Spleen (tissue), 11 donors: Measurements from ENCODE around the gene HSPA1B. TPM values are rescaled to one million over a fixed set of nuclear protein-coding genes. Genes with fewer than 3 reads are reported as not detected.
"Not testable (repeated sequence)": the region's sequence is repeated elsewhere in the genome, so short reads cannot be mapped to it uniquely, and the experiment has no call there.

Source experiments
- DNase-seq: peaks from one replicate; pipeline ENCODE4 v3.0.0-alpha.2; 2020
- H3K27ac ChIP-seq, 8 donors: fragments of 200-600 bp; sonication (generic) in 7 of 8; 1 replicate in 4 of 8; 2 replicates in 4 of 8; pipeline versions ENCODE4 v1.5.0 to v1.8.0; 2016 to 2021; ENCODE audit warnings: inconsistent platforms in 4 of 8, mild to moderate bottlenecking in 4 of 8, moderate library complexity in 1 of 8
- H3K27me3 ChIP-seq, 7 donors: fragments of 200-600 bp; sonication (generic) in 6 of 7; replicated peaks in 1 of 7; 1 replicate in 4 of 7; 2 replicates in 3 of 7; pipeline versions ENCODE4 v1.5.0 to v1.8.0; 2016 to 2021; ENCODE audit warnings: inconsistent platforms in 3 of 7, mild to moderate bottlenecking in 1 of 7
- H3K36me3 ChIP-seq, 6 donors: fragments of 200-600 bp; sonication (generic) in 5 of 6; 1 replicate in 4 of 6; 2 replicates in 2 of 6; pipeline versions ENCODE4 v1.5.0 to v1.8.0; 2016 to 2021; ENCODE audit warnings: inconsistent platforms in 2 of 6
- H3K4me1 ChIP-seq, 6 donors: fragments of 200-600 bp; sonication (generic) in 5 of 6; 1 replicate in 3 of 6; 2 replicates in 3 of 6; pipeline versions ENCODE4 v1.5.0 to v1.8.0; 2016 to 2021; ENCODE audit warnings: inconsistent platforms in 3 of 6
- H3K4me3 ChIP-seq, 8 donors: fragments of 200-600 bp; sonication (generic) in 7 of 8; 1 replicate in 4 of 8; 2 replicates in 4 of 8; pipeline versions ENCODE4 v1.5.0 to v1.8.0; 2016 to 2021; ENCODE audit warnings: inconsistent platforms in 4 of 8, mild to moderate bottlenecking in 4 of 8, moderate library complexity in 2 of 8
- H3K9me3 ChIP-seq, 8 donors: fragments of 200-600 bp; sonication (generic) in 7 of 8; 1 replicate in 4 of 8; 2 replicates in 4 of 8; pipeline versions ENCODE4 v1.5.0 to v1.8.0; 2016 to 2021; ENCODE audit warnings: inconsistent platforms in 4 of 8
- POLR2A ChIP-seq, 3 donors: fragments of 450-650 bp; IDR thresholded peaks; one replicate each; pipeline ENCODE4 v1.5.1; 2017; ENCODE audit warnings: antibody characterized with exemption in 3 of 3, mild to moderate bottlenecking in 1 of 3
- POLR2AphosphoS5 ChIP-seq, 3 donors: sonication (generic); formaldehyde crosslinking; IDR thresholded peaks; one replicate each; pipeline ENCODE4 v1.5.1; 2017; ENCODE audit warnings: antibody characterized with exemption in 3 of 3
- WGBS, 5 donors: extraction: QIAGEN DNeasy Blood & Tissue Kit in 3 of 5; methylation state at CpG; one replicate each; pipeline versions ENCODE4 v1.1.5 to v1.1.7; 2013 to 2018; 5-methylcytosine and 5-hydroxymethylcytosine counted together
- intact Hi-C: fragments of 100-400 bp; cut with DNase I; formaldehyde crosslinking; loops from one replicate; pipeline ENCODE4 v1.15.0; 2023; ENCODE audit warnings: low total_unique reads
- polyA plus RNA-seq, 3 donors: library from polyadenylated mRNA; stranded (reverse); fragments of 200-250 nt; gene quantifications; one replicate each; pipeline ENCODE4 v1.2.1, GENCODE V29; 2013
- total RNA-seq, 7 donors: library from RNA; depleted of rRNA in 3 of 7; stranded (reverse); fragments of >200 nt in 3 of 7; fragmentation: NEBNext Ultra II Directional in 4 of 7; extraction: Animal tissue kit (Norgen Biotek cat#: 25700) in 4 of 7; gene quantifications; one replicate each; pipeline versions ENCODE4 v1.1.0 to v1.2.1, GENCODE V29; 2016 to 2021
- TF ChIP-seq, protein P1 (sequence below), 11 experiments: fragments of 200-600 bp in 7 of 11; fragments of 450-650 bp in 4 of 11; sonication (generic) in 4 of 11; IDR thresholded peaks in 8 of 11; conservative IDR thresholded peaks in 3 of 11; 1 replicate in 7 of 11; 2 replicates in 4 of 11; pipeline versions ENCODE4 v1.4.0 to v1.8.0; 2016 to 2021; ENCODE audit warnings: antibody characterized with exemption in 11 of 11, inconsistent platforms in 4 of 11, mild to moderate bottlenecking in 1 of 11
- donor health status: healthy with polysubstance abuse.
- donor health status: DM: no; HTN: no; CAD: no; lungs with moderate emphysema.
- donor health status: DM: no; HTN: no; CAD: no.
- donor health status: Bipolar disorder and iron deficiency.
- donor health status: healthy.
- donor health status: DM: no; HTN: no; CAD: no.
- donor health status: DM: yes; HTN: yes; CAD: no.

HSPA1B gene
- total and polyA plus RNA-seq, 10 donors: 7.4 to 372 (median 43.9) TPM

DNA sequence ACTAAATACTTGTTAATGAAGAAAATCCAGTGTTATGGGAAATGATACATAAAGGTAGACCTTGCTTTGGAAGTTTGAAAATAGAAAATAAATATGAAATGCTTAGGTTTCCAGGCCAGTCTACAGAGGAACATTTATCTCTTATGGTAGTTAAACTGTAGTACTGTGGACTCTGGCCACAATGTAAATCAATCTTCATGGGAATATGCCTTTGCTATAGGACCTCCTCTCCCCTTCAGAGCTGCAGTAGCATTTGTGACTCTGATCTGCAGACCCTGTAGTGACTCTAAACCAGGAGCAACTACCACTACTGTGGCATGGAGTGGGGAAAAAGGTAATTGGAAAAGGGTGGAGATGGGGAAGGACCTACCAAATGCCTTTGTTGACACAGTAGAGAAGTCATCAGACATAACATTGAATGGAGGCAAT, 7.7 kb upstream of the HSPA1B start:
- intact Hi-C loops: loop anchor here (10.0 kb wide), 1 partner anchor 85 kb away; the partner anchor contains the start of gene CLIC1
- peaks cover 35 to 72% (median 58%) of the 10 kb centered on the region in 6 donors for H3K4me1 ChIP-seq
- no peak for DNase-seq

DNA sequence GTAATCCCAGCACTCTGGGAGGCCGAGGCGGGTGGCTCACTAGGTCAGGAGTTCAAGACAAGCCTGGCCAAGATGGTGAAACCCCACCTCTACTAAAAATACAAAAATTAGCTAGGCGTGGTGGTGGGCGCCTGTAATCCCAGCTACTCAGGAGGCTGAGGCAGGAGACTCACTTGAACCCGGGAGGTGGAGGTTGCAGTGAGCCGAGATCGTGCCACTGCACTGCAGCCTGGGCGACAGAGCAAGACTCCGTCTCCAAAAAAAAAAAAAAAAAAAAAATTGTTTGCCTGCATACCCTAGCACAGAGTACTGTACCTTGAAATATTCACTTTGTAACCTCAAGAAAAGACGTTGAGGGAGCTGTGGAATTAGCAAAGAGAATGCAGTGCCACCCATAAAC, 7.1 kb upstream of the HSPA1B start:
- not testable (repeated sequence) for H3K27me3 ChIP-seq
- intact Hi-C loops: loop anchor here (10.0 kb wide), 1 partner anchor 86 kb away; the partner anchor contains the start of gene CLIC1

More for the DNA sequence above, 7.7 kb upstream of the HSPA1B start:
- TF ChIP-seq POLR2A (IDR thresholded peaks at IDR 0.05) (no peak), POLR2AphosphoS5 (IDR thresholded peaks at IDR 0.05) (no peak)
- Histone ChIP-seq H3K9me3 (no peaks in the 10 kb centered on the region), H3K27ac (peak overlapping the region in 7 of 8 donors; percentile 28 to 95 (median 86)), H3K27me3 (no peaks in the 10 kb centered on the region), H3K4me3 (peak overlapping the region in 1 of 8 donors; percentile 31), H3K36me3 (peaks cover 0 to 5% (median 0%) of the 10 kb centered on the region in 6 donors)

DNA sequence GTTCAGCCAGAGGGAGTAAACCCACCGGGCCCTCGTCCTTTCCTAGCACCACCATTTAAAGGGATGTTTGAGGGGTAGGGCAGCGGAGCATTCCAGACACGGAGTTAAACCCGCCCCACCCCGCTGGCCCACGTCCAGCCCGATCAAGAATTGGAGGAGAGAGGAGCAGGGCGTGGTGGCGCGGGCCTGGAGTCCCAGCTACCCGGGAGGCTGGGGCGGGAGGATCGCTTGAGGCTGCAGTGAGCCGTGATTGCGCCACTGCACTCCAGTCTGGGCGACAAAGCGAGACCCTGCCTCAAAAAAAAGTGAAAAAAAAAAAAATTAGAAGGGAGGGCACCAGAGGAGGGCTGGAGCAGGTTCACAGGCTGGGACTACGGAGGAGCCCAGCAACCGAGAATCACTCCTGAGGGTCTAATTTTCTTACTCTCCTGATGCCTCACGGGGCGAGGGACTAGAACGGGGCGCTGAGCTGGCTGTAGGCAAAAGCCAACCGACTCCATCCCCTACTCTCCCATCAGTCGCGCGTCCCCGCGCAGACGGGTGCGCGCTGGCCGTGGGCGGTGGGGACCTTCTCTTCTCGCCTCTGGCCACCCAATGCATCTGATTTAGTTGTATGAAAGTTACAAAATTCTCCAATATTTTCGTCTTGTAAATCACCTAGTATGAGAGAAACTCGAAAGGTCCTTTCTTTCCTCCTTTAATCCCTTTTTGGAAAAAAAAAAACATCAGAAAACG, 6.1 kb upstream of the HSPA1B start:
- Histone ChIP-seq H3K27me3 (no peaks in the 10 kb centered on the region), H3K9me3 (no peaks in the 10 kb centered on the region), H3K36me3 (peaks cover 0 to 5% (median 0%) of the 10 kb centered on the region in 6 donors), H3K27ac (peak overlapping the region; percentile 90 to 98 (median 94)), H3K4me3 (peak overlapping the region; percentile 48 to 75 (median 54)), H3K4me1 (peaks cover 42 to 87% (median 70%) of the 10 kb centered on the region in 6 donors)
- intact Hi-C loops: loop anchor here (10.0 kb wide), 1 partner anchor 87 kb away; the partner anchor contains the start of gene CLIC1
- DNase-seq: peak; percentile 92
- peak in 2 of 3 donors; percentile 79 to 82 for TF ChIP-seq POLR2AphosphoS5 (IDR thresholded peaks at IDR 0.05)
- TF ChIP-seq, protein P1, sequence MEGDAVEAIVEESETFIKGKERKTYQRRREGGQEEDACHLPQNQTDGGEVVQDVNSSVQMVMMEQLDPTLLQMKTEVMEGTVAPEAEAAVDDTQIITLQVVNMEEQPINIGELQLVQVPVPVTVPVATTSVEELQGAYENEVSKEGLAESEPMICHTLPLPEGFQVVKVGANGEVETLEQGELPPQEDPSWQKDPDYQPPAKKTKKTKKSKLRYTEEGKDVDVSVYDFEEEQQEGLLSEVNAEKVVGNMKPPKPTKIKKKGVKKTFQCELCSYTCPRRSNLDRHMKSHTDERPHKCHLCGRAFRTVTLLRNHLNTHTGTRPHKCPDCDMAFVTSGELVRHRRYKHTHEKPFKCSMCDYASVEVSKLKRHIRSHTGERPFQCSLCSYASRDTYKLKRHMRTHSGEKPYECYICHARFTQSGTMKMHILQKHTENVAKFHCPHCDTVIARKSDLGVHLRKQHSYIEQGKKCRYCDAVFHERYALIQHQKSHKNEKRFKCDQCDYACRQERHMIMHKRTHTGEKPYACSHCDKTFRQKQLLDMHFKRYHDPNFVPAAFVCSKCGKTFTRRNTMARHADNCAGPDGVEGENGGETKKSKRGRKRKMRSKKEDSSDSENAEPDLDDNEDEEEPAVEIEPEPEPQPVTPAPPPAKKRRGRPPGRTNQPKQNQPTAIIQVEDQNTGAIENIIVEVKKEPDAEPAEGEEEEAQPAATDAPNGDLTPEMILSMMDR (IDR thresholded peaks at IDR 0.05 in 8 of 11, conservative IDR thresholded peaks at IDR 0.05 in 3 of 11): no peak
- 4 to 9% (median 6%) methylated on average over 34 to 39 of the region's 39 CpGs for WGBS, 5 donors

More for the DNA sequence above, 7.1 kb upstream of the HSPA1B start:
- Histone ChIP-seq H3K27ac (peak overlapping the region in 5 of 8 donors; percentile 93 to 95 (median 94)), H3K4me3 (peak overlapping the region in 1 of 8 donors; percentile 75), H3K4me1 (peaks cover 35 to 76% (median 59%) of the 10 kb centered on the region in 6 donors)
- WGBS, 5 donors: 87 to 97% (median 93%) methylated on average over 10 of the region's 10 CpGs
- peak; percentile 30 for DNase-seq
- not testable (repeated sequence) for H3K9me3 ChIP-seq, H3K36me3 ChIP-seq

DNA sequence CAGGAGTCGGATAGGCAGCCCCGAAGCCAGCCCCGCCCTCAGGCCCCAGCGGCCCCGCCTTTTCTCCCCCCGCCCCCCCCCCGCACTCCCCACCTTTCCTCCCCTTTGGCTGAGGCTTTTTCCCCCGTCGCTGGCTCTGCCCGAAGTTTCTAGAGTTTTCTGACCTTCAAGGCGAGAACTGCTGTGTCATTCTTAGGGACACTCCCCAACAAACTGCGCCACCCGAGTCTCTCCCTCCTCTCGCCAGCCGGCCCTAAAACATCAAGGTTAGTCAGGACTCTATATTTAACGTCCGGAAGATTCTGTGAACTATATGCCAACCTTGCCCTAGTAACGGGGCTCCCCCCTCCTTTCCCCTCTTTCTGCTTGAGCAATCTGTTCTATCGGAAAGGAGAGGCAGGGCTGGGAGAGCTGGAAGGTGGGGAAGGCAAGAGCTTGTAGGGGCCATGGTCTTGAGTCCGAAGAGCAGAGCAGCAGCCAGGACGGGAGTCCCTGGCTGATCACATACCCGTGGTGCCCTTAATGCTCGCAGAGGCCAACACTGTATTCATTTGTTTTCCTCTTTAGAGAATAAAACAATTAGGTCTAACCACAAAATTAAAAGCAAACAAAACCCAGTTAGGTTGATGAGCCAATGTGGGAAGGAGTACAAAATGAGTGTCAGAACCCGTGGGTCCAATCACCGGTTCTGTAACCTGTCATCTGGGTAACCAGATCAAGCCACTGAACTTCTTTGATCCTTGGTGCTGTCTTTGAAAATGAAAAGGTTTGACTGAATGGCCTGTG, 5.3 kb upstream of the HSPA1B start:
- peaks cover 42 to 93% (median 74%) of the 10 kb centered on the region in 6 donors for H3K4me1 ChIP-seq

DNA sequence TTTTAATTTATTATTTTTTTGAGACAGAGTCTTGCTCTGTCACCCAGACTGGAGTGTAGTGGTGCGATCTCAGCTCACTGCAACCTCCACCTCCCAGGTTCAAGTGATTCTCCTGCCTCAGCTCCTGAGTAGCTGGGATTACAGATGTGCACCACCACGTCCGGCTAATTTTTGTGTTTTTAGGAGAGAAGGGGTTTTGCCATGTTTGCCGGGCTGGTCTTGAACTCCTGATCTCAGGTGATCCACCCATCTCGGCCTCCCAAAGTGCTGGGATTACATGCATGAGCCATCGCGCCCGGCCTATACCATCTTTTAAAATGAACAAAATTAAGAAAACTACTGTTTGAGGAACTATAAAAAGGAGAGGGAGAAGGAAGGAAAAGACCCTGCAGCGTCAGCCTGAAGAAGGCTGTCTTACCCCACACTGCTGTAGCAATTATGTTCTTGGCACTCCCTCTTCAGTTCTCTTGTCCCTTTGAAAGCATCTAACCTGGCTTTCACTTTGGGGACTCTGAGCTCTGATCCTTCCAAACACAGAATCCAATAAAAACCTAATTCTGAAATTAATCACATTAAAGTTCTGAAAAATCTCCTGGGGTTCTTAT, 3.8 kb upstream of the HSPA1B start:
- H3K36me3 ChIP-seq, DNase-seq, H3K9me3 ChIP-seq, H3K27me3 ChIP-seq: not testable (repeated sequence)
- peak overlapping the region in 7 of 8 donors; percentile 51 to 95 (median 94) for H3K27ac ChIP-seq
- peaks cover 34 to 80% (median 62%) of the 10 kb centered on the region in 6 donors for H3K4me1 ChIP-seq
- intact Hi-C loops: loop anchor here (10.0 kb wide), 1 partner anchor 89 kb away; the partner anchor contains the start of gene CLIC1
- 49 to 85% (median 62%) methylated on average over 9 of the region's 9 CpGs for WGBS, 5 donors
- peak overlapping the region in 1 of 8 donors; percentile 51 for H3K4me3 ChIP-seq

More for the DNA sequence above, 5.3 kb upstream of the HSPA1B start:
- TF ChIP-seq POLR2AphosphoS5 (IDR thresholded peaks at IDR 0.05) (peak in 2 of 3 donors; percentile 60 to 74), POLR2A (IDR thresholded peaks at IDR 0.05) (peak in 1 of 3 donors; percentile 47)
- TF ChIP-seq, protein P1 (IDR thresholded peaks at IDR 0.05 in 8 of 11, conservative IDR thresholded peaks at IDR 0.05 in 3 of 11): no peak
- peak; percentile 87 for DNase-seq
- no peaks in the 10 kb centered on the region for H3K27me3 ChIP-seq
- intact Hi-C loops: loop anchor here (10.0 kb wide), 1 partner anchor 87 kb away; the partner anchor contains the start of gene CLIC1
- 1 to 4% (median 1%) methylated on average over 24 to 25 of the region's 25 CpGs for WGBS, 5 donors
- peak overlapping the region; percentile 48 to 75 (median 54) for H3K4me3 ChIP-seq
- peaks cover 0 to 5% (median 0%) of the 10 kb centered on the region in 6 donors for H3K36me3 ChIP-seq
- H3K9me3 ChIP-seq: no peaks in the 10 kb centered on the region
- peak overlapping the region; percentile 90 to 98 (median 94) for H3K27ac ChIP-seq
